Psoas muscle (tissue), 8 donors: Measurements from ENCODE around the gene ACER2. TPM values are rescaled to one million over a fixed set of nuclear protein-coding genes. Genes with fewer than 3 reads are reported as not detected.

ENCODE experiments used
- ATAC-seq, 4 donors: fragments of 200-7000 bp; cut with Tn5 transposase; one replicate each; pipeline ENCODE4 v1.9.1; 2020; ENCODE audit warnings: moderate library complexity in 3 of 4, mild to moderate bottlenecking in 2 of 4
- DNase-seq, 2 donors: peaks; one replicate each; pipeline ENCODE4 v3.0.0-alpha.2; 2020
- H3K27ac ChIP-seq: fragments of 200-600 bp; one replicate; pipeline ENCODE4 v1.8.0; 2022
- H3K27me3 ChIP-seq, 3 donors: fragments of 200-600 bp in 1 of 3; one replicate each; pipeline versions ENCODE4 v1.6.1 to v1.8.0; 2013 to 2022; ENCODE audit warnings: low read length in 2 of 3, mild to moderate bottlenecking in 2 of 3, moderate library complexity in 1 of 3; ENCODE audit not compliant: insufficient read depth in 3 of 3
- H3K36me3 ChIP-seq, 2 donors: fragments of 200-600 bp in 1 of 2; one replicate each; pipeline versions ENCODE4 v1.6.1 to v1.8.0; 2013 to 2022; ENCODE audit warnings: low read depth in 1 of 2, mild to moderate bottlenecking in 1 of 2, moderate library complexity in 1 of 2; ENCODE audit not compliant: insufficient read depth in 1 of 2
- H3K4me1 ChIP-seq: fragments of 200-600 bp; one replicate; pipeline ENCODE4 v1.8.0; 2022
- H3K4me3 ChIP-seq: fragments of 200-600 bp; one replicate; pipeline ENCODE4 v1.8.0; 2022; ENCODE audit warnings: mild to moderate bottlenecking
- H3K9me3 ChIP-seq: fragments of 200-600 bp; one replicate; pipeline ENCODE4 v1.8.0; 2022
- WGBS, 3 donors: extraction: QIAGEN DNeasy Blood & Tissue Kit; methylation state at CpG; one replicate each; pipeline versions ENCODE4 v1.1.6 to v1.1.7; 2013; 5-methylcytosine and 5-hydroxymethylcytosine counted together
- intact Hi-C, 2 donors: fragments of 100-400 bp; cut with DNase I; formaldehyde crosslinking; loops; one replicate each; pipeline versions ENCODE4 v1.11.0 to v1.14.2; 2022
- polyA plus RNA-seq, 3 donors: library from polyadenylated mRNA; stranded (reverse); fragments of 200-250 nt; gene quantifications; one replicate each; pipeline ENCODE4 v1.2.3, GENCODE V29; 2013
- total RNA-seq, 4 donors: library from RNA; stranded (reverse); fragmentation: NEBNext Ultra II Directional in 2 of 4; extraction: Animal tissue kit (Norgen Biotek cat#: 25700) in 2 of 4; gene quantifications; one replicate each; pipeline versions ENCODE4 v1.2.1 to v1.2.4, GENCODE V29; 2021 to 2023
- TF ChIP-seq, protein P1 (sequence below): fragments of 200-600 bp; IDR thresholded peaks from one replicate; pipeline ENCODE4 v1.8.0; 2022; ENCODE audit warnings: antibody characterized with exemption
- donor health status: healthy with polysubstance abuse.
- donor health status: DM: no; HTN: no; CAD: no; lungs with moderate emphysema.
- donor health status: Bipolar disorder and iron deficiency.
- donor health status: healthy.
- donor health status: DM: yes; HTN: yes; CAD: no.
- donor health status: DM: no; HTN: no; CAD: no.
- donor health status: DM: no; HTN: no; CAD: no.
- donor health status: DM: yes; HTN: yes; CAD: no.

ACER2 gene
- total and polyA plus RNA-seq, 7 donors = 0.37 to 2.4 (median 1.4) TPM

- intact Hi-C loops = no loop called here
- peaks cover 0 to 12% (median 1%) of the 10 kb centered on the region in 3 donors for H3K27me3 ChIP-seq
- H3K27ac ChIP-seq = no peak overlapping the region
- H3K4me3 ChIP-seq = no peak overlapping the region
- WGBS, 3 donors = 34 to 50% (median 39%) methylated on average over 2 of the region's 2 CpGs
- ATAC-seq (no peak), DNase-seq (no peak)
- H3K4me1 ChIP-seq = no peaks in the 10 kb centered on the region
- no peaks in the 10 kb centered on the region for H3K36me3 ChIP-seq
- H3K9me3 ChIP-seq = no peaks in the 10 kb centered on the region
- TF ChIP-seq, protein P1, sequence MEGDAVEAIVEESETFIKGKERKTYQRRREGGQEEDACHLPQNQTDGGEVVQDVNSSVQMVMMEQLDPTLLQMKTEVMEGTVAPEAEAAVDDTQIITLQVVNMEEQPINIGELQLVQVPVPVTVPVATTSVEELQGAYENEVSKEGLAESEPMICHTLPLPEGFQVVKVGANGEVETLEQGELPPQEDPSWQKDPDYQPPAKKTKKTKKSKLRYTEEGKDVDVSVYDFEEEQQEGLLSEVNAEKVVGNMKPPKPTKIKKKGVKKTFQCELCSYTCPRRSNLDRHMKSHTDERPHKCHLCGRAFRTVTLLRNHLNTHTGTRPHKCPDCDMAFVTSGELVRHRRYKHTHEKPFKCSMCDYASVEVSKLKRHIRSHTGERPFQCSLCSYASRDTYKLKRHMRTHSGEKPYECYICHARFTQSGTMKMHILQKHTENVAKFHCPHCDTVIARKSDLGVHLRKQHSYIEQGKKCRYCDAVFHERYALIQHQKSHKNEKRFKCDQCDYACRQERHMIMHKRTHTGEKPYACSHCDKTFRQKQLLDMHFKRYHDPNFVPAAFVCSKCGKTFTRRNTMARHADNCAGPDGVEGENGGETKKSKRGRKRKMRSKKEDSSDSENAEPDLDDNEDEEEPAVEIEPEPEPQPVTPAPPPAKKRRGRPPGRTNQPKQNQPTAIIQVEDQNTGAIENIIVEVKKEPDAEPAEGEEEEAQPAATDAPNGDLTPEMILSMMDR = no peak
These were observed 76.4 kb downstream of the ACER2 start for GRCh38 chr9:19485193-19485592.

- H3K9me3 ChIP-seq = no peaks in the 10 kb centered on the region
- H3K4me3 ChIP-seq = no peak overlapping the region
- no peaks in the 10 kb centered on the region for H3K4me1 ChIP-seq
- ATAC-seq = no peak
- WGBS, 3 donors = 95 to 98% (median 97%) methylated on average over 3 of the region's 3 CpGs
- TF ChIP-seq, protein P1 = no peak
- no peak overlapping the region for H3K27ac ChIP-seq
- intact Hi-C loops = no loop called here
- H3K36me3 ChIP-seq = no peaks in the 10 kb centered on the region
- DNase-seq = no peak
- H3K27me3 ChIP-seq = peaks cover 0 to 12% (median 1%) of the 10 kb centered on the region in 3 donors
These were observed 78.0 kb downstream of the ACER2 start for GRCh38 chr9:19486803-19487202.

DNA sequence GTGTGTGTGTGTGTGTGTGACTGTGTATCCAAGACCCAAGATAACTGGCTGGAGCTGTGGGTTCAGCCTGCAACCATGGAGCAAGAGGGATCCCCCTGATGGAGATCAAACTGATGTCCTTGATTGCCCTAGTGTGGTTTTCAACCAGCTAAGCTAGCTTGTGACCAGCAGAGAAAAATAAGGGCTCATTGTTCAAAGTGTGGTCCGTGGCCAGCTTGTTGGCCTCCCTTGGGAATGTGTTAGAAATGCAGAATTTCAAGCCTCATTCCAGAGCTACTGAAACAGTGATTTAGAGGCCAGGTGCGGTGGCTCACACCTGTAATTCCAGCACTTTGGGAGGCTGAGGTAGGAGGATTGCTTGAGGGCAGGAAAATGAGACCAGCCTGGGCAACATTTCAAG is 79.9 kb downstream of the ACER2 start:
- DNase-seq (no peak), ATAC-seq (no peak)
- Histone ChIP-seq H3K4me1 (no peaks in the 10 kb centered on the region), H3K27me3 (peaks cover 0 to 6% (median 0%) of the 10 kb centered on the region in 3 donors), H3K4me3 (no peak overlapping the region), H3K36me3 (no peaks in the 10 kb centered on the region), H3K9me3 (no peaks in the 10 kb centered on the region), H3K27ac (no peak overlapping the region)
- 41 to 67% (median 44%) methylated on average over 2 of the region's 2 CpGs for WGBS, 3 donors
- TF ChIP-seq, protein P1 = no peak
- intact Hi-C loops = no loop called here

DNA sequence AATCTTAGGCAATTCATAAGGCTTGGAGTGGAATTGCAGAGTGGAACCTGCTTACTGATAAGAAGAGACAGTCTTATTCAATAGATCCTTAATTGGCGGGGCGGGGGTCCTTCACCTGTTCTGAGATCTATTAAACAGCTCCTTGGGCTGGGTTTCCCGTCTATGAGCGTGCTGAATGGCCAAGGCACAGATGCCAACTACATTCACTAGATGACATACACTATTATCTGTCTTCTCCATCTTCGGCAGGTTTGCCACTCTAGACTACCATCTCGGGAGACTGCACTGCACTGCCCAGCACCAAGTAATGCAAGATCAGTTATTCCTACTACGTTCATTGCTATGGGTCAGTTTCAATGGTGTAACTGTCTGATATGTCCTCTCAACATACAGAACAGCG is 81.5 kb downstream of the ACER2 start:
- DNase-seq (no peak), ATAC-seq (no peak)
- Histone ChIP-seq H3K4me3 (no peak overlapping the region), H3K27ac (no peak overlapping the region), H3K27me3 (no peaks in the 10 kb centered on the region), H3K9me3 (no peaks in the 10 kb centered on the region), H3K4me1 (no peaks in the 10 kb centered on the region), H3K36me3 (no peaks in the 10 kb centered on the region)
- intact Hi-C loops = loop anchor here in 1 of 2 donors (10.0 kb wide), 1 partner anchor 155 kb away; no protein-coding TSS in a partner anchor
- 94 to 96% (median 94%) methylated on average over 8 of the region's 8 CpGs for WGBS, 3 donors
- TF ChIP-seq, protein P1 = no peak

- DNase-seq = no peak
- no peaks in the 10 kb centered on the region for H3K9me3 ChIP-seq
- TF ChIP-seq, protein P1 = no peak
- no peaks in the 10 kb centered on the region for H3K27me3 ChIP-seq
- H3K4me3 ChIP-seq = no peak overlapping the region
- intact Hi-C loops = loop anchor here in 1 of 2 donors (10.0 kb wide), 1 partner anchor 154 kb away; no protein-coding TSS in a partner anchor
- H3K4me1 ChIP-seq = no peaks in the 10 kb centered on the region
- H3K27ac ChIP-seq = no peak overlapping the region
- ATAC-seq = no peak
- no peaks in the 10 kb centered on the region for H3K36me3 ChIP-seq
These were observed 82.0 kb downstream of the ACER2 start for GRCh38 chr9:19490828-19491227.
